ENCODE measurements around the gene SKP1. TPM values are rescaled to one million over a fixed set of nuclear protein-coding genes. Genes with fewer than 3 reads are reported as not detected.

Gene SKP1
- total and polyA plus RNA-seq, 9 of the 15 experiments (the other 6 are each of a cell fraction or from before 2014, with no cell fraction given) = 301 to 2,109 (median 639) TPM

GRCh38 chr5:134140530-134141201 is 36.1 kb downstream of the SKP1 start (continued):
- TF ChIP-seq ZNF134 (CRISPR knock-in tag; conservative IDR thresholded peaks at IDR 0.05) (no peak), ZBTB11 (CRISPR knock-in tag; IDR thresholded peaks at IDR 0.05) (no peak), CTBP1 (IDR thresholded peaks at IDR 0.05; ENCODE audit: borderline replicate concordance) (peak; percentile 87), MED1 (CRISPR knock-in tag; IDR thresholded peaks at IDR 0.05; ENCODE audit: borderline replicate concordance) (no peak), PKNOX1 (IDR thresholded peaks at IDR 0.05) (no peak; the same call in 1 of the 2 replicates), ARID1B (IDR thresholded peaks at IDR 0.05) (peak; percentile 75), THRA (IDR thresholded peaks at IDR 0.05) (no peak), NFIC (IDR thresholded peaks at IDR 0.05) (peak; percentile 97), ZMIZ1 (IDR thresholded peaks at IDR 0.05; ENCODE audit: low read depth in 2 of 2, low read length in 2 of 2) (no peak), KLF10 (CRISPR knock-in tag; IDR thresholded peaks at IDR 0.05) (no peak), HDAC2 (IDR thresholded peaks at IDR 0.05) (0 out of 2 replicates have a peak, but pooled peaks have one; percentile 58), JUND (IDR thresholded peaks at IDR 0.05; ENCODE audit: borderline replicate concordance, low read depth, low read length) (peak; percentile 31; the same call in 1 of the 2 replicates), JUND (tag; IDR thresholded peaks at IDR 0.05; ENCODE audit: borderline replicate concordance, low read depth, low read length) (no peak; the same call in 2 of the 3 replicates)
- TF ChIP-seq, protein P1, sequence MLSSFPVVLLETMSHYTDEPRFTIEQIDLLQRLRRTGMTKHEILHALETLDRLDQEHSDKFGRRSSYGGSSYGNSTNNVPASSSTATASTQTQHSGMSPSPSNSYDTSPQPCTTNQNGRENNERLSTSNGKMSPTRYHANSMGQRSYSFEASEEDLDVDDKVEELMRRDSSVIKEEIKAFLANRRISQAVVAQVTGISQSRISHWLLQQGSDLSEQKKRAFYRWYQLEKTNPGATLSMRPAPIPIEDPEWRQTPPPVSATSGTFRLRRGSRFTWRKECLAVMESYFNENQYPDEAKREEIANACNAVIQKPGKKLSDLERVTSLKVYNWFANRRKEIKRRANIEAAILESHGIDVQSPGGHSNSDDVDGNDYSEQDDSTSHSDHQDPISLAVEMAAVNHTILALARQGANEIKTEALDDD (IDR thresholded peaks at IDR 0.05) = peak; percentile 71
- TF ChIP-seq, protein P2, sequence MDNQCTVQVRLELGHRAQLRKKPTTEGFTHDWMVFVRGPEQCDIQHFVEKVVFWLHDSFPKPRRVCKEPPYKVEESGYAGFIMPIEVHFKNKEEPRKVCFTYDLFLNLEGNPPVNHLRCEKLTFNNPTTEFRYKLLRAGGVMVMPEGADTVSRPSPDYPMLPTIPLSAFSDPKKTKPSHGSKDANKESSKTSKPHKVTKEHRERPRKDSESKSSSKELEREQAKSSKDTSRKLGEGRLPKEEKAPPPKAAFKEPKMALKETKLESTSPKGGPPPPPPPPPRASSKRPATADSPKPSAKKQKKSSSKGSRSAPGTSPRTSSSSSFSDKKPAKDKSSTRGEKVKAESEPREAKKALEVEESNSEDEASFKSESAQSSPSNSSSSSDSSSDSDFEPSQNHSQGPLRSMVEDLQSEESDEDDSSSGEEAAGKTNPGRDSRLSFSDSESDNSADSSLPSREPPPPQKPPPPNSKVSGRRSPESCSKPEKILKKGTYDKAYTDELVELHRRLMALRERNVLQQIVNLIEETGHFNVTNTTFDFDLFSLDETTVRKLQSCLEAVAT (IDR thresholded peaks at IDR 0.05) = peak in 1 of 2 experiments; percentile 48; a peak in 1 of 4 replicates

All from K562 (cell line).